NCI-H1694 treated with DMSO at 0.1 percent for 48 hours (cell line): ENCODE results near the gene FILIP1.
A peak's percentile ranks its signal among the peaks of the same experiment; 100 is the strongest.

ENCODE experiments used
- DNase-seq: peaks from one replicate; lab custom pipeline; 2025; lab: John Stamatoyannopoulos, UW

The FILIP1 gene

DNA sequence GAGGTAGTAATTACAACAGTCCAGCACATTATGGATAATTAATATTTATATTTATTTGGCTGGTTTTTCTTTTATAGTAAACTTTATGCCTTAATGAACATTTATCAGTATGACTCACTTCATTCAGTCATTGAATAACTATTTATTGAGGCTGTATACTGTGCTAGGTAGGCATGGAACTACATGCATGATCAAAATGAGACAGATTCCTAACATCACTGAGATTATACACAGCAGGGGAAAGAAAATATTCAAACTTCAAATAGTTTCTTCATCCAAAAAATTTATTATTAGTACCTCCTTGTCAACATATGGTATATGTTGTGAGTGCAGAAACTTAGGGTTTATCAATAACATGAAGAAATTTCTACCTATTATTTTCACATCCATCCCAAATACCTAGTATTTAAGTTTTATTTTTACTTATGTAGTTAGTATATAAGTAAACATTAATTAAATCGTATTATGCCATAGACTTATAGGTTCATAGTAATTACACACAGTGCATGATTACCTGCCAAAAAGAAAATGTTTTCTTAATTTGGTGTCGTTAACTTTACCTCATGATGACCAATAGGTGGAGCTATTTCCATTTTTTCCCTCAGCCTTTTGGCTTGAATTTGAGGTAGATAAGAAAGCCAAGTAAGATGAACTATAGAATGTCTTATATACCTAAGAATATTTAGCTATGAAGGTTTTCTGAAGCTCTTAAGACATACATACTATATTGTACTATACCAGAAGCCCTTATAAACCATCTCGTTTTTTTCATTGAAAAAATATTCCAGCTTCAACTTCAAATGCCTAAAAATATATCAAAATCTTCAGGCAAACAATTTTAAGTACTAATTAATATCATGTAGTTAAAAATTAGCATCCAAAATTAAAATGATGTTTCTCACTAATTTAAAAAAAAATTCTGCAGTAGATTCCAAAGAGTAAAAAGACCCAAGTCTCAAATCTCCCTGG lies 196.5 kb downstream of the FILIP1 start:
- DNase-seq = peak; percentile 51

DNA sequence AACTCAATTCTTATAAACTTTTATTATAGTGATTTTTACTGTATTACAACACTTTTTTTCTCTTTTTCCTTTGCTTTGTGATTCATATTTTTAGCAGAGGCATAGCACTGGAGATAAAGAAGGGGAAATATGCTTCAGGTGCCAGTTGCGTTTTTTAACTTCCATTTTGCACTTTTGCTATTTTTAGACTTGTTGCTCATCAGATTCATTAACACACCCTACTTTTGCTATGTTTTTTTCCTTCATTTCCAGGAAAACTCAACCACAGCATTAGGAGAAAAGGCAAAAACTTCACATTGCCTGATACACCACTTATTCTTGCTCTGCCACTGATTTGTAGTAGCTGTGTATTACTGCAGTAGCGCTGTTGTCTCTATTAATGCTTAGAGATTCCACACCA lies 201.0 kb downstream of the FILIP1 start:
- DNase-seq = no peak

DNA sequence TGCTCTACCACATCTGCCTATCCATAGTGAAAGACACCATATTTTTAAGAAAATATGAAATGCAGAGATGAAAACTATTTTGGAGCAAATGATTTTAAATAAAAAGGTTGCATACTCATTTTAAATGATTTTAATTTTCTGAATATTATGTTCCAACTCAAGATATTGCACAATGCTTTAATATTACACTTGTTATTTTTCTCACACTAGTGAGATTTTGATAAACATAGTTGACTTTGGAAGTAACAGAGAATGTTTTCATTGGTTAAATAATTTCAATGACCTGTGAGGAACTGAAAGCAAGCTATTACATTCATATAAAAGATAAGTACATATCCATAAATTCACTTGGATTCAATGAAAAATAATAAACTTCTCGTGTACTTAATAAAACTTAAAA lies 201.9 kb downstream of the FILIP1 start:
- DNase-seq = no peak

DNA sequence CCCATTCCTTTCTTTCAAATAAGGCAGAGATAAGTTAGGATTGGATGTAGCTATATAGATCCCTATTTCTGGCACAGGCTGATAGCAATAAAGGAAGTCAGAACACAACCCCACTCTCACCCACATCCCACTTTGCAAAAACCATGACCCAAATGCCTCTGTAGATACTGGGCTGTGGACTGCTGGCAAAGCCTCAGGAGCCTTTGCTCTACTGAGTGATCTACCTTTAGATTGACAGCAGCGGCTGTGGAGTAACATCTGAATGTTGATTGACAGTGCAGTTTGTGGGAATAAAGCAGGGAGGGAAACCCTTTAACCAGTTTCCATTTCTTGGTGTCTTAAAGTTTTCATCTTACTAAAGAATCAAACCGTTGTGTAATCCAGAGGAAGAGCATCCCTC lies 202.3 kb downstream of the FILIP1 start:
- DNase-seq = no peak

DNA sequence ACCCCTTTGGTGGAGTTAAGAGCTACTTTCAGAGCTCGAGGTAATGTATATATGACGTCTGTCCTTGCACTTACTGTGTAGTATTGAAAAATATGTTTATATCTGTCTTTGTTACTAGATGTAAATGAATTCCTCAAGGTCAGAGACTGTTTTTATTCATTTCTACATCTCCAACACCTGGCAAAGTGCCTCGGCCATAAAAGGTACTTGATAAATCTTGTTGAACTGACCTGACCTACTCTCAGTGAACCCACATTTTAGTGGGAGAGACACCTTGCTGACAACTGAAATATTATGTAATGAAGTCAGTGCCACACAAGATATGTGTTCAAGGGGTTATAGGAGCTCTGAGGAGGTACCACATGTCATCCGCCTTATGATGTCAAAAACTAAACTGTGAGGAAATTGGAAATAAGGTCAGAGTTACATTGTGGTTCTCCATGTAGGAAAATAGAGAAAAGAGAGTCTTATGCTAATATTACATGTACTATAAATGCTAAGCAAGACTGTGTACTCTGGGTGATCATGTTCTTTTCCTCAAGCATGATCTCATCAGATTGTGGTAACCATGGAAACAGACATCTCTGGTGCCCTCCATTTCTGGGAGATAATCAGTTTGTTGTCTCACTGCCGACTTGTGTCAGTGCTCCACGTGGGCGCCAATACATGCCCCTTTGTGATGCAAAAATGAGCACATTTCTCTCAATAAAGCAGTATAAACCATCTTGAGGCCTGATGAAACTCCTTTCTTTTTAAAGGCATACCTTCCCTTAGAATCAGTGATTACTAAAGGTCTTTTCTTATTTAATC lies 203.3 kb downstream of the FILIP1 start:
- no peak for DNase-seq

DNA sequence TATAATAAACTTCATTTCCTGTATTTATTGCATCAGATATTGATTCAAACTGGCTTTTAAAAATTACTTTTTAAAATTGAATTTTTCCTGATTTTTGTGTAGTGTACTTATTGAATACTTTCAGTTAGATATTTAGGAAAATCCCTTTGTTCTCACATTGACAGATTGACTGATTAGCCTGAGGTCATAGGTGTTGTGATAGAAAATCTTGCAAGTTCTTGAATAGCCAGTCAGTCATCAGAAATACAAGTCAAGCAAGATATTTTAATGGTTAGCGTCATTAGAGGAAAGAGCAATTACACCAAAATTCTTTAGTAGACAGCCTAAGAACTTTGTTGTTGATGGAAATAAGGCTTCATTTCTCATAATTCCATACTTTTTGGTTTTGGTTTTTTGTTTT lies 205.6 kb downstream of the FILIP1 start:
- no peak for DNase-seq

DNA sequence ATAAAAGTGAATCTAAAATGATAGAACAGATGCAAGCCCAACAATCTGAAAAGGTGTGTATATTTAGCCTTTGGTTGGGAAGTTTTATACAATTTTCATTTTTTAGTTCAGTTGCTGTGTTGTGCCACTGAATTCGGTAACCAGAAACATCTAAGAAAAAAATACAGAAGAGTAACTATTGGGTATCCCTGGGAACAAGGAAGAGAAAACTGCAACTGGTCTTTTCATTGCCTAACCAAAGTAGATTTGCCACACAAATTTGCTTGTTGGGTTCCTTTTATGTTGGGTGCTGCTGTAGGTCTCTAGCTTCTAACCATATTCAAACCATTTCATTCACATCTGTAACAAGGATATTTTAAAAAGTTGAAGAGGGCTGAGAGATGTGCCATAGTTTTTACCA lies 206.2 kb downstream of the FILIP1 start:
- DNase-seq = no peak

DNA sequence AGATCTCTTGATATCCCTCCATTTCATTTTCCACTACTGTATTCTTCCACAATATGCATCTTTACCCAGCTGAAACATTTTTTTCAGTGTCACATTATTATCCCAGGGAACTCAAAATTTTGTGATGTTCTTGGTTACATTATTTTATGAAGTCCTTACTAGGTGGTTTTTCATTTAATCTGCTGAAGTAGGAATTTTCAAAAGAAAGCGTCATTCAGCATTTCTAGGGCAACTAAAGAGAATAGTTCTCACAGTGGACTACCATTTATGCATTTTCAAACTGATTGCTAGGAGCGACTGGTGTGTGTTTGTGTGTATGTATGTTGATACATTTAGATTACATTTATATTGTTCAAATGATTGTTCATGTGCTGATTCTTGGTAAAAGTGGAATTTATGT lies 206.6 kb downstream of the FILIP1 start:
- DNase-seq = no peak

DNA sequence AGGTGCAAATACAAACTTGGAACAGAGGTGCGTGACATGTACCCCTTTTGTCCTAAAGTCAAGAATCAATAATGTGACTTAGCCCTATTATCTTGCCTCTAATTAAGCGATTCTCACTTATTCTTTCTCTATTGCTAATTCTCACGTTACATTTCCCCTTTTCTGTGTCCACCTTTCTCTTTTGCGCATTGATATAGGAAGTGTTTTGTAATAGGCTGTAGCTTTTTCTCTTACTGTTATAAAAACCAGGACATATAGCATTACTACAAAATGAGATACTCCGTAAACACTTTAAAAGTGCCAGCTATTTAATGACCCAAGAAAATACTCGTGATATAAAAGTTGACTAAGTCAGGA lies 208.3 kb downstream of the FILIP1 start:
- DNase-seq = no peak

DNA sequence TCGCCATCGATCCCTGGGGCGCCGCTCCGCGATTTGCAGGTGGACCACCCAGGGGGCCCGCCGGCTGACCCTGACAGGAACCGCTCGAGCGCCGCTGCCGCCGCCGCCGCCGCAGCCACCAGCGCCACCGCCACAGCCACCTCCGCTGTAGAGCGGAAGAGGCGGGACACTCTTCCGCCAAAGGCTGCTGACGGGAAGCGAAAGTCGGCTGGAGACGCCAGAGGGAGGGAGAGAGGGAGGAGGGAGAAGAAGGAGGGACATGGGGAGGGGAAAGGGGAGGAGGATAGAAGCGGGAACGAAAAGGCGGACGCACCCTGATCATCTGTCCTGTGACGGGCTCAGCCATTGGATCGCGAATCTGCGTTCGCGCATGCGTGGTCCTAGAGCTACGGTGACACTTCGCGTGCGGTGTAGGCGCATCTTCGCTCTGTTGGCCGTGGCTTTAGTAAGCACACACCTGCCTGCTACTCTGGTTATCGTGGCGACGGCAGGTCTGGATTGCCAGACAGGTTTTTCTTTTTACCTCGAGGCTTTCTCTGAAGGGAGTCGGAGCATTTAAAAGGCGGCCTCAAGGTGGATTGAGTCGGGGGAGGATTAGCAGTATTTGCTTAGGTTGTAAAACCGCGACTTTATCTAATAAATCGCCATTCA lies 208.8 kb downstream of the FILIP1 start, which contains the start of gene TMEM30A:
Gene TMEM30A, minus strand, starts transcription at position 161 of the 651 bp plus-strand sequence. Its CDS starts 154 bp downstream, at position 7.
- peak; percentile 97 for DNase-seq

DNA sequence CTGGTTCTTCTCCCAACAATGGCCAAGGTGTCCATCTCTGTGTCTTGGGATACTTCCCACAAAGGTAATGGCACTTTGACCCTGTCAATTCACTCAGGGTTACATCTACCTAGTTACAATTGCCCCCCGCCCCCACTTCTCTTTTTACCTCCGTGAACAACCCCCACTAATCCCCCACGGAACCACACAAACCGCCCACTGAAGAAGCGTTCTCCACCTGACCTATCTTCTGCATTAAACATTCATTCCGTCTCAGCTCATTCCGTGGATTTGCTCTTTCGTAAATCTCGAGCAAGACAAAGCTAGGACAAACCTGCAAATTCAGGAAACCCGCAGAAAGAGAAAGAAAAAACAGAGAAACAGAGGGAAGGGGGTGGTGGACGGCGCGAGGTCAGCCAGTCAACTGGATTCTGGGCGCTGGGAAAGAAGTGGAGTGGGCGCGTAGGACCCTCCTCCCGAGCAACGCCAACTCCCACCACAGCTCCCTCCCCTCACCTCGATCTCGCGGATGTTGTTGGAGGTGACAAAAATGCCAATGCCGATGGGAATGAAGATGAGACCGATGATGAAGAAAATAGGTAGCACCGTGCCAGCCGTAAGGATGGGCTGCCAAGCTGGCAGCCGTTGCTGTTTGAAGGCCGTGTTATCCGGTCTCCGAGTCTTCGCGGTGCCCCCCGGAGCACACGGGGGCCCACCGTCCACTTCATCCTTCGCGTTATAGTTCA lies 209.5 kb downstream of the FILIP1 start:
- no peak for DNase-seq

DNA sequence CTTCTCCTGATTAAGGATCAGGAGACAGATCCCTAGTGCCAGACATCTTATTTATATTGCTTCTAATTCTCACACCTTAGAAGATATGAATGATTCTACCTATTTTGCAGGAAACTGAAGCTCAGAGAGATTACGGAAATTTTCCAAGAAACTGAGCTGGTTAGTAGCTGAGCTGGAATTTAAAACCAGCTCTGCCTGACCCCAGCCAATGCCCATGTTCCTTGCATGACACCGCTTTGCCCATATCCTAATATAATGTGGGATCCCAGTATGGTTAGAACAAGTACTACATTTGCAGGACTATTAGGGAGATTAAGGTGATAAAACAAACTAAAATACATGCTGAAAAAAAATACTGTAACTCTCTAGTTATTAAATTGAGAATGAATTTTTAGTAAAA lies 210.9 kb downstream of the FILIP1 start:
- no peak for DNase-seq

DNA sequence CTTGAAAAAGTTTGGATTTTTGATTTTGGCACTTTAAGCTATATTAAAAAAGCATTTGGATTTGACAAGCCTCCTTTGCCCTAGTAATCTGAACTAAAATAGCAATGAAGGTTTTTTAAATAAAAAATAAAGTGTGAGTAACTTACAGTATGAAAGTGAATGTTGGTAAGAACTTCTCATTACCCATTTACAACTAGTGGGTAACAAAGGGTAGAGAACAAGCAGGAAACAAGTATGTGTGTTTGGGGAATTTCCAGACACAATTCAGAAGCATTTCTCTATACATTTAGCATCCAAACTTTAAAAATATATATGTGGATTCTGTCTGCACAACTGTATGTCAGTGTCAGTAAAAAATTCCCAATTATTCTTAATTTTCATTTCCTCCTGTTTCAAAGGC lies 211.9 kb downstream of the FILIP1 start:
- no peak for DNase-seq

DNA sequence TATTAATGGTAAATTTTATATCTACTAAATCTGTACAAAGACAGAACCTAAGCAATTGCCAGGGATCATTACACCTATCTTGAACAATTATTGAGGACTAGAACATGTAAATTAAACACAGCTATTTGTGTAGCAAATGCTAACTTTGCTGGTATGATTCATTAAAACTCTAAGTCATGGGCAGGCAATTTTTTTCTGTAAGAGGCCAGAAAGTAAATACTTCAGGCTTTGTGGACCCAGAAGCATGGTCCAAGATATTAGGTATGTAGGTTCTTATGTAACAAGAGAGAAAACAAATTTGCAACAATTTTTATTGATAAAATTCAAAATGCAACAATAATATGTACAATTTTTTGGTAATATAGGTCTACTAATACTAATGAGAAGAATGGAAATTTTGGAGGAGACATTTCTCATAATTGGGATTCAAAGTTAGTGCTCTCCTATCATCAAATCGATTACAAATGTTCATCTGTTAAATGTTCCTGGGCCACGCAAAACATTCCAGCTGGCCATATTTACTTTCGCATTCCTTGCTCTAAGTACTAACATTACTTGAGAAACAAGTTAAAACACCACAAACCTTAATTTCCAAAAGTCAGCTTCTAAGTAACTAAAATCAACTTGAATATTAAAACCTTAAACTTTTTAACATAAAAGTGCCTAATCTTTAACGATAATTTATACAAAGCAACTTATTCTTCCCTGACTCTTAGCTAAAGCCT lies 213.3 kb downstream of the FILIP1 start:
- DNase-seq = no peak

DNA sequence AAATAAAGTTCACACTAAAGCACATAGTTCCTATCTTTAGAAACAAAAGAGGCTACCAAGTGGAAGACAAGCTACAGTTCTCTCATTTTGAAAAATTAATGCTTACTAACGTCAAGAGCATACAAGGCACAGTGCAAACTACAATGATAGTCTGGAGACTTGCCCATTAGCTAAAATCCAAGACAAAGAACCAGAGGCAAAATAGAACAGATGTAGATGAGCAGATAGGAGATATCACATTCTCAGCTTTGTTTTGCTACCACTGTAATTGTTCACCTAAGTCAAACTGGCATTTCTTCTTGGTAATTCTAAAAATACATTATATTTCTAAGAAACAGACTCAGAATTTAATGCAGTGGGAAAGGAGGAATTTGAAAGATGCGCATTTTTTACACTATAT lies 214.2 kb downstream of the FILIP1 start:
- no peak for DNase-seq

DNA sequence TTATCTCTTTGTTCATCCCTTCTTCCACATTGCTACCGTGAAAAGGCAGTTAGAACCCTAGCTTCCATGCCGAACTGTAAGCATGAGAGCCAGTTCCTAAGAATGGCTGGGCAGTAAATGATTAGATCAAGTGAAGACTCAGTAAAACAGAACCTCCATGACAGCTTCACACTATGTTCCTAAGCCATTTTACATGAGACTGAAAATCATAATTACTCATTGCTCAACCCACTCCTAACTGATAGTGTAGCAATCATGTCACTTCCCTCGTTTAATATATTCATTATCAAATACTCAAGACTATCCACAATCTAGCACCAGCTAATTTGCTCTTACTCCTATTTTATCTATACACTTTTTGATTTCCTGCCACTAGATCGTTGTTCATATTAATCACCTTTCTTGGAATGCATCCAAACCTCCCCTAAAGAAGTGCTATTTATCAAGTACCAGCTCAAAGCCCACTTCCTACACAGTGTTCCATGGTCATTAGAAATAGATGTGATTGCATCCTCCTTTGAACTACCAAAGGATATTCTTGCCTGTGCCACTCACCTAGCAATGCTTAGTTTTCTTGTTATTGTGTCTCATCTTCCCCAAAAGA lies 215.0 kb downstream of the FILIP1 start:
- DNase-seq = no peak

DNA sequence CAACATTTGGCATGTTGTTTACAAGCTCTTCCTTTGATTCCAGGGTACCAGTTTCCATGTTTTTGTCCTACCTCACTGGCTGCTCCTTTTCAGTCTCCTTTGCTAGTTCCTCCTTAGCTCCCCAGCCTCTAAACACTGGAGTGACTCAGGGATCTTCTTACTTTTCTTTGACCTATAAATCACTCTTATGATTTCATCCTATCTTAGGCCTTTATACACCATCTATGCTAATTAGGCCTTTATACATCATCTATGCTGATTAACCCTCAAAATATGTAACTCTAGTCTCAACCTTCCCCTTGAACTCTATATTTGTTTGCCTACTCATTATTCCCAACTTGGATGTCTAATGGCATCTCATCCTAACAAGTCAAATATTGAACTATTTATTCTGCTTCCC lies 218.5 kb downstream of the FILIP1 start:
- DNase-seq = no peak

DNA sequence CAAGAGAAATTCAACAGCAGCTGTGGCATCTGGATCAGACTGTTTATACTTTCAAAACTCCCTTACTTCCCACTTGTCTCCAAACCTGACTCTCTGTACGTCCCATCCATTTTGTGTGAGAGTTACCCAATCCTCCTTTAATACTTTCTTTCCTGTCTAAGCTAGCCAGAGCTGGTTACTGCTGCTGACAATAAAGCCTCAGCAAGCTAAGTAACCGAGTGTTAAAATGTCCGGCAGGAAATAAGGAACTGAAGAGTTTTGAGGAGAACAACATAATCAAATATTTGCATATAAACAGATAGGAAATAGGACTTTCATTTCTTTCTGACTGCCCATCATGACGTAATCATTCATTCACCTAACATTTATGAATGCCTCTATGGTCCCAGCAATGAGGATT lies 220.6 kb downstream of the FILIP1 start:
- no peak for DNase-seq

DNA sequence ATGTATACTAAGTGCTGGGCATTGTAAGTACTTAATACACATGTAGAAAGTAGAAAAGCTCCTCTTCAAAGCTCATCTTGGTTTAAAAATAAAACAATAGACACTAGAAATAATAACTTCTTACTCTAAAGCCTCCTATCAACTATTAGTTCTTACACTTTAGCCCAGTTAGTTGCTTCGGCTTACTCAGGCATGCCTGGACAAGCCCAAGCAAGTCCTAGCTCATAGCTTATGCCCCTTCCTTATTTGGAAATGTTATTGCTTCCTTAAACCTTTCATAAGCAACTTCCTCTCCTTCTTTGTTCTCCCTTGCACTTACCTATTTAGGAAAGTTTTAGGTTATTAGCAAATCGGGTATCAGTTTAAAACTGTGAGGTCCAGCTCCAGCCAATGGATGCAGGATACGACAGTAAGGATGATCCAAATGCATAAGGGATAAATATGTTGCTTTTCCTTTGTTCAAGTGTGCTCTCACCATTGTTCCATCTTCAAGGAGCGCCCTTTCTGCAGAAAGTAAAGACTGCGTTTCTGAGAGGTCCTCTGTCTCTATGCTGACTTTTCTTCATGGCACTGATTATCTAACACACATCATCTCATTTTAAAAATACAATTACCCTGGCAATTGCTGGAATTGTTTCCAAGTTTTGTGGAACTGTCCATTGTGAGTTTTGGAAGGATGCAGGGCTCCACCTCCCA lies 221.3 kb downstream of the FILIP1 start:
- no peak for DNase-seq

DNA sequence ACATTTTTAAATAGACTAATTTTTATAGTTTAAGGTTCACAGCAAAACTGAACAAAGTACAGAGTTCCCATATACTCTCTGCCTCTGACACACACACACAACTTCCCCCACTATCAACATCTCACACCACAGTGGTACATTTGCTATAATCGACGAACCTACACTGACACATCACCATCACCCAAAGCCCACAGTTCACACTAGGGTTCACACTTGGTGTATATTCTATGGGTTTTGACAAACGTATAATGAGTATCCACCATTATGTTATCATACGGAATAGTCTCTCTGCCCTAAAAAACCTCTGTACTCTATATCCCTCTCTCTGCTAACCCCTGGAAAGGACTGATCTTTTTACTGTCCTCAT lies 224.6 kb downstream of the FILIP1 start:
- no peak for DNase-seq
